ENCODE results near the gene ATP11A.

ATP11A gene

DNA sequence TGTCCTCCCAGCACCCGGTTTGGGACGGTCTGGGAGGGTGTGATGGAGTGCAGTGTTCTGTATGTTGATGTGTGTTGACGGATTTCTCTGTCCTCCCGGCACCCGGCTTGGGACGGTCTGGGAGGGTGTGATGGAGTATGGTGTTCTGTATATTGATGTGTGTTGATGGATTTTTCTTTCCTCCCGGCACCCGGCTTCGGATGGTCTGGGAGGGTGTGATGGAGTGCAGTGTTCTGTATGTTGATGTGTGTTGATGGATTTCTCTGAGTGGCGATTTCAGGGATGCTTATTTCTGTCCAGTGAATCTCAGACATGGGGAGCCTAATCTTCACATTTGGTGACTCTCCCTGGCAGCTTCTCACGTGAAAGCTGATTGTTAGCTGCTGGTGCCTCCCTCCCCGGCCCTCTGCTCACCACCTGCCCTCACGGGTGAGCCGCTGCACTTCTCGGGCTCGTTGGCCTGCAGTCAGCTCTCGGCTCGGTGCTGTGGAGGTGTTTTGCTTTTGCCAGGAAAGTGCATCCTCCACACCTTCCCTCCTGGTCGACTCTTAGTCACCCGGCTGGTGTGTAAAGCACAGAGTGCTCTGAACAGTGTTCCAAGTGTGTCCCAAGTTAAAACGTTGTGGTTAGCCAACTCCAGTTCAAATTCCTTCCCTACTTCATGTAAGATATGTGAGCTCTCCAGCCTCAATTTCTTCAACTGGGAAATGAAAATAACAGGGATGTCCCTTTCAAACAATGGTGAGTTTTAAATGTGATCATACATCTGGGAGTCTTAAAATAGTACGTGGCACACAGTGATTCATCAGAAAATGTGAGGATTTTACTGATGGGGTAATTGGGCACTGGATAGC is 54.6 kb downstream of the ATP11A start:
- no peak for DNase-seq

DNA sequence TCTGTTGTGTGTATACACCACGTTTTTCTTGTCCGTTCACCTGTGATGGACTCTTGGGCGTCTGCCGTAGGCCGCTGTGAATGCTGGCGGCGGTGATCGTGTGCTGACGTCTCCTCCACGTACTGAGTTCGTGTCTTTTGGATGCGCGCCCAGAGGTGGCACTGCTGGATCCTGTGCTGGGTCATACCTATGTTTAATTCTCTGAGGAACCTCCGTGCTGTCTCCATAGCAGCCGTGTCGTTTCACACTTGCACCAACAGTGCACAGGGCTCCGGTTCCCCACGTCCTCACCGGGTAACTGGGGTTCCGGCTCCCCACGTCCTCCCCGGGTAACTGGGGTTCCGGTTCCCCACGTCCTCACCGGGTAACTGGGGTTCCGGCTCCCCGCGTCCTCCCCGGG is 56.2 kb downstream of the ATP11A start:
- DNase-seq: no peak

- DNase-seq: peak; percentile 30
Measured at GRCh38 chr13:112747256-112747655, 57.4 kb downstream of the ATP11A start.

DNA sequence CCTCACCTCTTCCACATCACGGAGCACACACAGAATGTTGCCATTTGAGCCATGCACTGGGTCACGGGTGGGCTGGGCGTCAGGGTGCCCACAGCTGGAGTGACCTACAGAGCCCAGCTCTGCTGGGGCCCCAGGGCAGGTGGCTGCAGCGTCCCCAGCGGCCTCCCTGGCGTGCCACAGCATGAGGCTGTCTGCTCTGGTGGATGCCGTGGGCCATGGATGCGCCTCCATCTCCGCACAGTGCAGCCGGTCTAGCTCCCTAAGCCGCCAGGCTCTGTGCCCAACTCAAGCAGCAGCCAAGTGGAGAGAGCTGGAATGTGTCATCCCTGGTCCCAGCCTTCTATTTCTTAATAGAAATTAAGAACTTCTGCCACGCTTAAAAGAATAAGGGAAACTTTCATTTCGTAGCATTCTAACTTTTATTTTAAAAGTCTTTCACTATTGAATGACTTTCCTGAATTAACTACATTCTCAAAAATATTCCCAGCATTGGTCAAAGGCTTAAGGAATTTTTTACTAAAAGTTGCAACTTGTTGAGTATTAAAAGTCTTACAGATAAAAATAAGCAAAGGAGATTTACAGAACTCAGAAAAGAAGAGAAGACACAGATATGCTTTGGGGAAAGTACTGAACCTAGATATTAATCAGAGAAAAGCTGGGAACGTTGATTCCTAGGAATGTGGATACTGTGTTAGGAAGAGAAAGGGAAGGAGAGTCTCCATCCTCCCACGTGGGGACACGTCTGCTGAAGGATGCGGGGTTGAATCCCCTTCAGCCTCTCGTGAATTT is 59.3 kb downstream of the ATP11A start:
- peak; percentile 70 for DNase-seq

GRCh38 chr13:112750570-112750969 is 60.7 kb downstream of the ATP11A start:
- DNase-seq: peak; percentile 19

GRCh38 chr13:112751617-112752016 is 61.8 kb downstream of the ATP11A start:
- no peak for DNase-seq

GRCh38 chr13:112752211-112752610 is 62.4 kb downstream of the ATP11A start:
- no peak for DNase-seq

GRCh38 chr13:112752711-112753541 is 63.1 kb downstream of the ATP11A start:
- DNase-seq: no peak

- no peak for DNase-seq
Measured at GRCh38 chr13:112753833-112754232, 64.0 kb downstream of the ATP11A start.

DNA sequence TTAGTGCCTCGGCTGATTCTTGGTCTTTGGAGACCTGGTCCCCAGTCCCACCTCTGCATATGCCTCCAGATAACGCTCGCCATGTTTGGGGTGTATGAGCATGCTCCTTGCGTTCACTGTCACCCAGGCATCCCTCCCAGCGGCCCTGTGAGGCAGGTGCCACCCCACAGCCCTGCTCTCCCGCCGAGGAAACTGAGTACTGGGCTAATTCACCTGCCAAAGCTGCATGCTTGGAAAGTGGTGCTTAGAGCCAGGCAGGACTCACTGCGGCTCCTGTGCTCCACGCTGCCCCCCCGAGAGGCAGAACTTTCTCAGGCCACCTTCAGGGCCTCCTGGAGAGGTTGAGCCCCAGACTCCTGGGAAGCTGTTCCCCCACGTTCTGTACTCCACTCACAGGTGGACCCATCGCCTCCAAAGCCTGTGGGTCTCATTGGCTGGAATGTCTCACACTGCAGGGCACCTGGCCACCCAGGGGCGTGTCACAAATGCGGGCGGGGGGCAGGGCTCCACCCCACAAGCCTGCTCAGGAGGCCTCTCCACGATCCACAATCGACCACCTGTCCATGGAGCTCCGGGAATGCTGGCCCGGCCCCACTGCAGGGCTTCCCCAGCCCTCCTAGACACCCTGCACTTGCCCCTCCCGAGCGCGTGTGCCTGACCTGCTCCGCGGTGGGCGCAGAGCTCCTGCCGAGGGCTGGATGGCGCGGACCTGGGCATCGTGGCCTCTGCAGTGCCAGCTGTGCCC is 64.6 kb downstream of the ATP11A start:
- DNase-seq: no peak

- DNase-seq: no peak
Measured at GRCh38 chr13:112755331-112755730, 65.5 kb downstream of the ATP11A start.

GRCh38 chr13:112756081-112756480 is 66.2 kb downstream of the ATP11A start:
- no peak for DNase-seq

- DNase-seq: no peak
Measured at GRCh38 chr13:112756511-112756966, 66.7 kb downstream of the ATP11A start.

DNA sequence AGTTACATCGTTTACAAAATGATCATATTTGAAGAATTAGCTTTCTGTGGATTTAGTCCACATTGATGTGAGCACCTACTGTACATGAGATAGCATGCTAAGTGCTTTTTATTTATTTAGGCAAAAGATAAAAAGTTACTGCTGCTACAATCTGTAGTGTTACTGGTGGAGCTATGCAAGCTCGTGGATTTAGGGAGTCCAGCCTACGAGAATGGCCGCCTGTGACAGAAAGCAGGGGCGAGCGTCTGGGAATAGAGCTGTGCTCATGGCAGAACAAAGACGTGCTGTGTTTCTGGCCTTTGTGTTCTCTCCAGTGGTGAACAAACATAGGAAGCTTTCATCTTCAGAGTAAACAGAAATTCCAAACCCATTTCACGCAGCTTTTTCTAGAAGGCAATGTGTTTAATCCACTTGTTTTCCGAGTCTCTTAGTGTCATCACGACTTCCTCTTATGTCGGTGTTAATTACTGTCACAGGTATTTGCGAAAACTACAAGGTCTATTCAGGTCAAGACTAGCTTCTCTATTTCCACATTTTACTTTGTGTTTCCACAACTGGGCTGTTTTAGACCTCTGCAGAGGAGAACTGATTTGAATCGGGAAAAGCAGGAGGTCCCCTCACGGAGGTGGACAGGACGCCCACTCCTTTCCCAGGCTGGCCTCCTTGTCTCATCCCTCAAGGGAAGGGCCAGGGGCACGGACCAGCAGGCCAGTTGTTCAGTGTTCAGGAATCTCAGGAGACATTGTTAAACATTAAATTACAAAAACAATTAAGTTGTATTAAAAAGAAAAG is 67.3 kb downstream of the ATP11A start:
- peak; percentile 87 for DNase-seq

GRCh38 chr13:112757759-112758086 is 67.9 kb downstream of the ATP11A start:
- DNase-seq: no peak

- no peak for DNase-seq
Measured at GRCh38 chr13:112759053-112759452, 69.2 kb downstream of the ATP11A start.

DNA sequence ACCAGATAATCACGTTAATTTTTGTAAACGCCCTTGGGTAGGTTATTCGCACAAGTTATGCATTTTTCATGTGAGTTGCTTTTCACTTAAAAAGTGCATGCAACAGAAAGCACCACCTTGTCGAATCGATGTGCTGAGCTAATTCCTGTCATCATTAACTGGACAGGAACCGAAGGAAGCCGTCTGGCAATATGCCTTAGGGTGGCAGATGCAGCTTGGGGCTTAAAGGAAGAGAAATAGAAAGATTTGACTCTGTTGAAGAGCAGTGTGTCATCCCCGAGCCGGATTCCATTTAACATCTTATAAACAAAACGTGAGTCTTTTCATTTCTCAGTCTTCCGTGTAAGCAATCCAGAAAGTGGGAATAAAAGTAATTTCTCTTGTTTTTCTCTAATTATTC is 70.0 kb downstream of the ATP11A start:
- DNase-seq: no peak

DNA sequence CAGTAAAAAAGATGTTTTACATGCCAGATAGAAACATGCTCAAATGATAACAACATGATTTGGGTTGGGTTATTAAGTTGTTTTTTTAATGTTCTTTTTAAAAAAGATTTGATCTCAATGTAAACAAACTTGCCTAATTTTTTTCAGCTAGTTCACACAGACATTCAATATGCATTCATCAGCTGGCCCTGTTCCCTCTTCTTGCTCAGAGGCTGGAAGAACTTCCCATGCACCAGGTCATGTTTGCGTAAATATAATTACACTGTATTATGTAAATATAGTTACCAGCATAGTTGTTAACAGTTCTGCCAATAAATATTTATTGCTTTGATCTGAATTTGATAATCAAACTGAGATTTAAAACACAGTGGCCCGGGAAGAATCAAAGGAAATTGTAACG is 70.6 kb downstream of the ATP11A start:
- DNase-seq: no peak

- DNase-seq: no peak
Measured at GRCh38 chr13:112760931-112761330, 71.1 kb downstream of the ATP11A start.

GRCh38 chr13:112761701-112762689 is 72.2 kb downstream of the ATP11A start:
- no peak for DNase-seq

Data from midbrain (tissue), 1 donor.